OCI-LY7 (cell line): Measurements from ENCODE around the gene TECR. TPM values are rescaled to one million over a fixed set of nuclear protein-coding genes. Genes with fewer than 3 reads are reported as not detected.

Source experiments
- BruUV-seq: library from RNA; stranded (reverse); fragments of 400-500 nt; replicated peaks from 2 replicates; lab custom pipeline; 2021; lab: Mats Ljungman, UMichigan
- CTCF ChIA-PET: fragments of 300-600 bp; sonication (Branson Sonifier 250); formaldehyde crosslinking; loops from one replicate; lab custom pipeline; 2022; ENCODE audit warnings: antibody characterized with exemption; ENCODE audit not compliant: unreplicated experiment; lab: Charles Lee
- POLR2A ChIA-PET: fragments of 300-600 bp; sonication (Branson Sonifier 250); formaldehyde crosslinking; loops from one replicate; lab custom pipeline; 2022; ENCODE audit warnings: antibody characterized with exemption; lab: Charles Lee
- DNase-seq: peaks from one replicate; pipeline ENCODE4 v3.0.0-alpha.2; 2015; ENCODE audit warnings: low spot score
- H2AFZ ChIP-seq: fragments of 200-600 bp; sonication (generic), shearing (Covaris generic); 2 replicates; pipeline ENCODE4 v1.6.1; 2014; ENCODE audit warnings: mild to moderate bottlenecking, antibody characterized with exemption, low read length, moderate library complexity
- H3K27ac ChIP-seq: fragments of 200-600 bp; sonication (generic); 2 replicates; pipeline ENCODE4 v1.5.1; 2014; ENCODE audit warnings: mixed run types, low read depth, mild to moderate bottlenecking, moderate library complexity, low read length, inconsistent platforms; ENCODE audit not compliant: poor library complexity, severe bottlenecking
- H3K36me3 ChIP-seq: fragments of 200-600 bp; sonication (generic); 2 replicates; pipeline ENCODE4 v1.6.1; 2014; ENCODE audit warnings: mild to moderate bottlenecking, antibody characterized with exemption, low read length, moderate library complexity, mixed read lengths; ENCODE audit not compliant: insufficient read depth
- H3K4me1 ChIP-seq: fragments of 200-600 bp; sonication (generic); 2 replicates; pipeline ENCODE4 v1.5.1; 2014; ENCODE audit warnings: mild to moderate bottlenecking, low read length; ENCODE audit not compliant: insufficient read depth, poor library complexity, severe bottlenecking
- H3K4me2 ChIP-seq: fragments of 200-600 bp; sonication (generic); 2 replicates; pipeline ENCODE4 v1.6.1; 2014; ENCODE audit warnings: mild to moderate bottlenecking, low read length
- H3K4me3 ChIP-seq: fragments of 200-600 bp; sonication (generic); 2 replicates; pipeline ENCODE4 v1.5.1; 2014; ENCODE audit warnings: mild to moderate bottlenecking, low read depth, low read length; ENCODE audit not compliant: poor library complexity, severe bottlenecking
- H3K79me2 ChIP-seq: fragments of 200-600 bp; sonication (generic); 2 replicates; pipeline ENCODE4 v1.6.1; 2016; ENCODE audit warnings: low read depth, mild to moderate bottlenecking, low read length, moderate library complexity, mixed read lengths; ENCODE audit not compliant: insufficient read depth
- H3K9me2 ChIP-seq: fragments of 200-600 bp; sonication (generic); 2 replicates; pipeline ENCODE4 v1.6.1; 2016; ENCODE audit warnings: mild to moderate bottlenecking, low read length, mixed read lengths; ENCODE audit not compliant: insufficient read depth
- H3K9me3 ChIP-seq: fragments of 200-600 bp; sonication (generic); 2 replicates; pipeline ENCODE4 v1.6.1; 2014; ENCODE audit warnings: mild to moderate bottlenecking, mixed run types, low read length, mixed read lengths
- H4K20me1 ChIP-seq: fragments of 200-600 bp; sonication (generic); 2 replicates; pipeline ENCODE4 v1.6.1; 2014; ENCODE audit warnings: mild to moderate bottlenecking, antibody characterized with exemption, low read length, moderate library complexity, mixed read lengths; ENCODE audit not compliant: insufficient read depth
- CTCF ChIP-seq: fragments of 200-600 bp; sonication (generic); conservative IDR thresholded peaks from 2 replicates; pipeline ENCODE4 v1.5.1; 2014; ENCODE audit warnings: mild to moderate bottlenecking, antibody characterized with exemption, low read length, moderate library complexity, mixed read lengths
- EZH2phosphoT487 ChIP-seq: fragments of 200-600 bp; sonication (generic); IDR thresholded peaks from 2 replicates; pipeline ENCODE4 v1.6.1; 2018; ENCODE audit warnings: low read depth, borderline replicate concordance, mild to moderate bottlenecking, mixed run types, antibody characterized with exemption, low read length, moderate library complexity, mixed read lengths
- intact Hi-C: fragments of 100-400 bp; cut with micrococcal nuclease; formaldehyde crosslinking; loops from one replicate; pipeline ENCODE4 v1.10.0; 2022; ENCODE audit not compliant: unreplicated experiment
- total RNA-seq, 2 experiments: library from RNA; depleted of rRNA in 1 of 2; stranded (reverse); fragments of >200 nt in 1 of 2; shearing (Covaris generic) in 1 of 2; gene quantifications; 2 replicates each; pipeline ENCODE4 v1.2.3, GENCODE V29; 2014 to 2022

The TECR gene
- total RNA-seq, 2 experiments from 2014 or later, result 81.4 to 128 TPM

- H2AFZ ChIP-seq, result peak overlapping the region; percentile 75; the same call in 1 of the 2 replicates
- peaks cover 4% of the 10 kb centered on the region; the same call in 1 of the 2 replicates for H4K20me1 ChIP-seq
- CTCF ChIA-PET, result interaction anchor here (0.6 kb wide), 1 partner anchor 10 kb away, joined by 3 read pairs; no protein-coding TSS in a partner anchor
- no peaks in the 10 kb centered on the region for H3K9me3 ChIP-seq
- H3K27ac ChIP-seq, result peak overlapping the region; percentile 63
- peaks cover 16% of the 10 kb centered on the region for H3K79me2 ChIP-seq
- H3K4me2 ChIP-seq, result peak overlapping the region; percentile 99
- POLR2A ChIA-PET, result interaction anchor here (0.6 to 7.8 kb wide), 5 partner anchors 11 to 1015 kb away, joined by 3 to 92 read pairs (median 3); partner anchors contain the start of gene ZNF333
- intact Hi-C loops, result no loop called here
- peak overlapping the region; percentile 98 for H3K4me3 ChIP-seq
- TF ChIP-seq EZH2phosphoT487, result no peak
- TF ChIP-seq CTCF, result no peak
- no TSS peak for BruUV-seq
- peaks cover 29% of the 10 kb centered on the region; the same call in 1 of the 2 replicates for H3K36me3 ChIP-seq
- H3K9me2 ChIP-seq, result no peaks in the 10 kb centered on the region
- H3K4me1 ChIP-seq, result peaks cover 29% of the 10 kb centered on the region
- DNase-seq, result no peak
Measured at GRCh38 chr19:14570864-14571527, 41.6 kb downstream of the TECR start.

- Histone ChIP-seq H3K4me3 (peak within 1 kb of the TSS; percentile 98), H3K9me3 (peaks cover 6% of the 10 kb centered on the region; the same call in 1 of the 2 replicates), H3K9me2 (no peaks in the 10 kb centered on the region), H3K27ac (peak within 1 kb of the TSS; percentile 63), H2AFZ (peak within 1 kb of the TSS; percentile 75), H3K79me2 (peaks cover 16% of the 10 kb centered on the region), H4K20me1 (peaks cover 4% of the 10 kb centered on the region; the same call in 1 of the 2 replicates), H3K4me1 (peaks cover 38% of the 10 kb centered on the region), H3K4me2 (peak within 1 kb of the TSS; percentile 99), H3K36me3 (peaks cover 24% of the 10 kb centered on the region; the same call in 1 of the 2 replicates)
- peak; percentile 90 for TF ChIP-seq CTCF
- no peak for TF ChIP-seq EZH2phosphoT487
- TSS peak; percentile 82 for BruUV-seq
- POLR2A ChIA-PET, result interaction anchor here (0.6 to 7.8 kb wide), 5 partner anchors 12 to 142 kb away, joined by 3 to 92 read pairs (median 3); partner anchors contain the start of gene ZNF333
- intact Hi-C loops, result loop anchor here (1.0 kb wide), 1 partner anchor 117 kb away; no protein-coding TSS in a partner anchor
- CTCF ChIA-PET, result interaction anchor here (3.9 kb wide), 1 partner anchor 116 kb away, joined by 70 read pairs; the partner anchor contains the start of gene ZNF333
- DNase-seq, result peak; percentile 97
Measured at GRCh38 chr19:14571695-14572490, 42.5 kb downstream of the TECR start, which contains the start of gene NDUFB7. Gene NDUFB7 (minus strand): TSS chr19:14572066. CDS start chr19:14572000, 66 bp downstream.
